CD14-positive monocyte (primary cell): ENCODE measurements around the gene CROCC. TPM values are rescaled to one million over a fixed set of nuclear protein-coding genes. Genes with fewer than 3 reads are reported as not detected.
"Not testable (repeated sequence)": the region's sequence is repeated elsewhere in the genome, so short reads cannot be mapped to it uniquely, and the experiment has no call there.

Experiments
- DNase-seq, 3 donors: peaks; one replicate each; pipeline ENCODE4 v3.0.0-alpha.2; 2011 to 2022
- H2AFZ ChIP-seq: 2 replicates; pipeline ENCODE4 v1.6.0; 2012; ENCODE audit warnings: mild to moderate bottlenecking, low read depth, low read length, inconsistent platforms; ENCODE audit not compliant: insufficient read depth, poor library complexity, severe bottlenecking
- H3K27ac ChIP-seq, 2 donors: 1 replicate in 1 of 2; 2 replicates in 1 of 2; pipeline ENCODE4 v1.5.1; 2012 to 2013; ENCODE audit warnings: low read length in 2 of 2, control low read depth in 1 of 2, inconsistent platforms in 1 of 2, low read depth in 1 of 2, mild to moderate bottlenecking in 1 of 2
- H3K27me3 ChIP-seq, 2 donors: one replicate each; pipeline versions ENCODE4 v1.6.0 to v1.6.1; 2011 to 2013; ENCODE audit warnings: low read length in 2 of 2; ENCODE audit not compliant: control insufficient read depth in 2 of 2, insufficient read depth in 2 of 2
- H3K36me3 ChIP-seq, 2 donors: replicated peaks in 1 of 2; 1 replicate in 1 of 2; 2 replicates in 1 of 2; pipeline versions ENCODE4 v1.5.1 to v1.6.1; 2012 to 2013; ENCODE audit warnings: low read length in 2 of 2, control low read depth in 1 of 2, inconsistent platforms in 1 of 2, mild to moderate bottlenecking in 1 of 2; ENCODE audit not compliant: insufficient read depth in 2 of 2, control insufficient read depth in 1 of 2
- H3K4me1 ChIP-seq, 2 donors: 1 replicate in 1 of 2; 2 replicates in 1 of 2; pipeline versions ENCODE4 v1.5.1 to v1.6.1; 2012 to 2013; ENCODE audit warnings: low read length in 2 of 2, control low read depth in 1 of 2, inconsistent platforms in 1 of 2, mild to moderate bottlenecking in 1 of 2, moderate library complexity in 1 of 2; ENCODE audit not compliant: insufficient read depth in 2 of 2, control insufficient read depth in 1 of 2
- H3K4me2 ChIP-seq: replicated peaks from 2 replicates; pipeline ENCODE3; 2012; ENCODE audit warnings: low read length, moderate library complexity, mild to moderate bottlenecking; ENCODE audit not compliant: poor library complexity, severe bottlenecking; ENCODE audit errors: extremely low read depth
- H3K4me3 ChIP-seq, 3 experiments: fragments of 200-600 bp in 1 of 3; sonication (generic) in 1 of 3; replicated peaks in 1 of 3; 1 replicate in 2 of 3; 2 replicates in 1 of 3; pipeline ENCODE4 v1.5.1; 2011 to 2013; ENCODE audit warnings: low read length in 3 of 3, mild to moderate bottlenecking in 3 of 3, control low read depth in 2 of 3, low read depth in 2 of 3, inconsistent platforms in 1 of 3, moderate library complexity in 1 of 3
- H3K79me2 ChIP-seq: 2 replicates; pipeline ENCODE4 v1.6.0; 2012; ENCODE audit warnings: mild to moderate bottlenecking, control low read depth, inconsistent platforms, low read length, moderate library complexity; ENCODE audit not compliant: insufficient read depth
- H3K9ac ChIP-seq: 2 replicates; pipeline ENCODE4 v1.6.0; 2017; ENCODE audit warnings: low read length, mild to moderate bottlenecking; ENCODE audit not compliant: insufficient read depth, poor library complexity, severe bottlenecking
- H3K9me3 ChIP-seq, 2 donors: replicated peaks in 1 of 2; 1 replicate in 1 of 2; 2 replicates in 1 of 2; pipeline versions ENCODE4 v1.5.1 to v1.6.1; 2012 to 2013; ENCODE audit warnings: low read length in 2 of 2, control low read depth in 1 of 2; ENCODE audit not compliant: control insufficient read depth in 1 of 2, insufficient read depth in 1 of 2
- H4K20me1 ChIP-seq: 2 replicates; pipeline ENCODE4 v1.6.0; 2012; ENCODE audit warnings: mild to moderate bottlenecking, low read length, control low read depth, moderate library complexity; ENCODE audit not compliant: insufficient read depth
- H3K27ac Mint-ChIP-seq, 7 donors: one replicate each; pipeline ENCODE4 v1.8.0; 2020; ENCODE audit warnings: mild to moderate bottlenecking in 7 of 7, mixed read lengths in 7 of 7, moderate library complexity in 6 of 7, inconsistent platforms in 2 of 7
- H3K27me3 Mint-ChIP-seq, 3 donors: one replicate each; pipeline ENCODE4 v1.8.0; 2021 to 2022; ENCODE audit warnings: low read depth in 3 of 3, mild to moderate bottlenecking in 3 of 3, mixed read lengths in 3 of 3, moderate library complexity in 3 of 3, inconsistent platforms in 1 of 3
- H3K36me3 Mint-ChIP-seq, 2 donors: one replicate each; pipeline ENCODE4 v1.8.0; 2020; ENCODE audit warnings: mixed read lengths in 2 of 2, inconsistent platforms in 1 of 2, mild to moderate bottlenecking in 1 of 2
- H3K4me1 Mint-ChIP-seq: one replicate; pipeline ENCODE4 v1.8.0; 2020; ENCODE audit warnings: mild to moderate bottlenecking, mixed read lengths
- H3K4me3 Mint-ChIP-seq, 2 donors: one replicate each; pipeline ENCODE4 v1.8.0; 2020; ENCODE audit warnings: mild to moderate bottlenecking in 2 of 2, mixed read lengths in 2 of 2, moderate library complexity in 1 of 2
- H3K9me3 Mint-ChIP-seq, 7 donors: one replicate each; pipeline ENCODE4 v1.8.0; 2020 to 2022; ENCODE audit warnings: mixed read lengths in 7 of 7, mild to moderate bottlenecking in 6 of 7, moderate library complexity in 6 of 7, inconsistent platforms in 2 of 7
- CTCF ChIP-seq: fragments of 200-600 bp; IDR thresholded peaks from one replicate; pipeline ENCODE4 v1.8.0; 2022; ENCODE audit warnings: antibody characterized with exemption, mild to moderate bottlenecking
- WGBS: methylation state at CpG from one replicate; pipeline ENCODE4 v1.1.5; 2013; ENCODE audit warnings: missing lambda C conversion rate; ENCODE audit not compliant: insufficient coverage; 5-methylcytosine and 5-hydroxymethylcytosine counted together
- intact Hi-C, 2 donors: fragments of 100-400 bp; cut with micrococcal nuclease; formaldehyde crosslinking; loops; one replicate each; pipeline versions ENCODE4 v1.15.0 to v1.15.1; 2023
- polyA plus RNA-seq, 3 donors: library from polyadenylated mRNA; depleted of rRNA in 1 of 3; unstranded in 2 of 3; stranded (reverse) in 1 of 3; fragments of 300-500 nt in 2 of 3; fragments of >200 nt in 1 of 3; fragmentation: Illumina TruSeq in 2 of 3; gene quantifications; 1 replicate in 2 of 3; 2 replicates in 1 of 3; pipeline ENCODE4 v1.2.3, GENCODE V29; 2012 to 2021

Gene CROCC
- polyA plus RNA-seq, 3 donors = 0.21 to 46.1 (median 0.69) TPM

GRCh38 chr1:16886860-16887605 lies 34.7 kb upstream of the CROCC start:
- Mint-ChIP-seq H3K4me1 (peaks cover 17% of the 10 kb centered on the region), H3K4me3 (no peak overlapping the region), H3K36me3 (no peaks in the 10 kb centered on the region), H3K27ac (peak overlapping the region in 1 of 7 donors; percentile 15), H3K9me3 (no peaks in the 10 kb centered on the region), H3K27me3 (peaks cover 9 to 18% (median 11%) of the 10 kb centered on the region in 3 donors)
- TF ChIP-seq CTCF = no peak
- Histone ChIP-seq H3K79me2 (no peaks in the 10 kb centered on the region), H3K36me3 (no peaks in the 10 kb centered on the region), H3K4me3 (no peak overlapping the region), H3K9ac (no peak overlapping the region), H3K9me3 (no peaks in the 10 kb centered on the region), H2AFZ (no peak overlapping the region), H3K27me3 (peaks cover 0 to 4% of the 10 kb centered on the region in 2 donors), H4K20me1 (no peaks in the 10 kb centered on the region), H3K4me2 (no peak overlapping the region), H3K27ac (no peak overlapping the region), H3K4me1 (peaks cover 8 to 16% of the 10 kb centered on the region in 2 donors)
- intact Hi-C loops = no loop called here
- no peak for DNase-seq
- WGBS = 95% methylated on average over 20 of the region's 20 CpGs

GRCh38 chr1:16888860-16889816 lies 32.6 kb upstream of the CROCC start:
- H3K9me3 ChIP-seq = no peaks in the 10 kb centered on the region
- H3K27ac Mint-ChIP-seq = peak overlapping the region; percentile 89 to 96 (median 94)
- WGBS = 3% methylated on average over 50 of the region's 63 CpGs
- H3K27me3 ChIP-seq = peaks cover 0 to 4% of the 10 kb centered on the region in 2 donors
- no peaks in the 10 kb centered on the region for H3K79me2 ChIP-seq
- peak overlapping the region; percentile 74 to 85 for H3K27ac ChIP-seq
- H3K4me1 ChIP-seq = peaks cover 8 to 16% of the 10 kb centered on the region in 2 donors
- H3K36me3 ChIP-seq = no peaks in the 10 kb centered on the region
- no peaks in the 10 kb centered on the region for H3K36me3 Mint-ChIP-seq
- H3K27me3 Mint-ChIP-seq = peaks cover 5 to 11% (median 10%) of the 10 kb centered on the region in 3 donors
- H3K4me3 Mint-ChIP-seq = peak overlapping the region; percentile 94 to 98
- H2AFZ ChIP-seq = peak overlapping the region; percentile 98
- H3K9ac ChIP-seq = peak overlapping the region; percentile 83
- TF ChIP-seq CTCF = no peak
- peaks cover 17% of the 10 kb centered on the region for H3K4me1 Mint-ChIP-seq
- DNase-seq = peak; percentile 48 to 77 (median 50)
- intact Hi-C loops = no loop called here
- H3K4me3 ChIP-seq = peak overlapping the region; percentile 78 to 86 (median 80)
- no peaks in the 10 kb centered on the region for H4K20me1 ChIP-seq
- H3K4me2 ChIP-seq = peak overlapping the region; percentile 79
- H3K9me3 Mint-ChIP-seq = no peaks in the 10 kb centered on the region

- H4K20me1 ChIP-seq, DNase-seq, H3K9ac ChIP-seq, H3K9me3 ChIP-seq, H3K79me2 ChIP-seq, H3K27me3 ChIP-seq, H3K4me2 ChIP-seq, H3K27ac ChIP-seq, H2AFZ ChIP-seq, H3K4me3 Mint-ChIP-seq, H3K9me3 Mint-ChIP-seq, H3K27ac Mint-ChIP-seq, H3K36me3 ChIP-seq, H3K36me3 Mint-ChIP-seq, intact Hi-C loops, H3K4me3 ChIP-seq, H3K27me3 Mint-ChIP-seq: not testable (repeated sequence)
- peaks cover 12 to 23% of the 10 kb centered on the region in 2 donors for H3K4me1 ChIP-seq
- WGBS = 78% methylated on average over 4 of the region's 5 CpGs
- peaks cover 20% of the 10 kb centered on the region for H3K4me1 Mint-ChIP-seq
Observed at GRCh38 chr1:16890539-16891021, 31.2 kb upstream of the CROCC start.
